ENCODE data around the gene CUTC. TPM values are rescaled to one million over a fixed set of nuclear protein-coding genes. Genes with fewer than 3 reads are reported as not detected.

CUTC gene
- total RNA-seq, 1 experiment from 2014 or later = 17.0 TPM

Other genes starting within 250 kb of the CUTC start
- not detected in 2 replicates for gene NKX2-3, start 199.3 kb upstream of the CUTC start, total RNA-seq (2014; rRNA removed; shearing (Covaris generic))
- 19.1 and 29.9 TPM in 2 replicates for gene SLC25A28, start 111.8 kb upstream of the CUTC start, total RNA-seq (2014; rRNA removed; shearing (Covaris generic))
- gene ENTPD7, start 72.7 kb upstream of the CUTC start, total RNA-seq (2014; rRNA removed; shearing (Covaris generic)) = 8.4 and 17.0 TPM in 2 replicates
- 25.8 and 27.9 TPM in 2 replicates for gene COX15, start 107 bp upstream of the CUTC start, total RNA-seq (2014; rRNA removed; shearing (Covaris generic))
- 1.8 and 3.7 TPM in 2 replicates for gene ABCC2, start 50.4 kb downstream of the CUTC start, total RNA-seq (2014; rRNA removed; shearing (Covaris generic))

All from G401 (cell line).